ENCODE results near the gene MSI2.
"Not testable (repeated sequence)": the region's sequence is repeated elsewhere in the genome, so short reads cannot be mapped to it uniquely, and the experiment has no call there.

The MSI2 gene

DNA sequence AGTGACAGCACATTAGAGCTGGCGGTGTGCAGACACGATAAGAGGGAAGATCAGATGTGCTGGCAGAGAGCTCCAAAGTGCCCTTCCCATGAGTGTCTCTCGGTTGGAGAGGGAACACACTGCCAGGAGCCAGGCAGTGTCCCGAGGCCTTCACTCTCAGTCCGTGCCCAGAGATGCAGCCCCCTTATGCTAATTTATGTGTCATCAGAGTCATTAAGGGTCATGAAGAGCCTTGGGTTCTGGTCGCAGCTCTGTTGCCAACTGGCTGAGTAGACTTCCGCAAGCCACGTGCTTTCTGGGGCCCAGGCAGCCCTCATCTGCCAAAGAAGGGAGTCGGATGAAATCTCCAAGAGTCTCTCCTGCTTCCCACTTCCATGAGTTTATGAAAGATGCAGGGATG, 232.5 kb downstream of the MSI2 start:
- DNase-seq = no peak

DNA sequence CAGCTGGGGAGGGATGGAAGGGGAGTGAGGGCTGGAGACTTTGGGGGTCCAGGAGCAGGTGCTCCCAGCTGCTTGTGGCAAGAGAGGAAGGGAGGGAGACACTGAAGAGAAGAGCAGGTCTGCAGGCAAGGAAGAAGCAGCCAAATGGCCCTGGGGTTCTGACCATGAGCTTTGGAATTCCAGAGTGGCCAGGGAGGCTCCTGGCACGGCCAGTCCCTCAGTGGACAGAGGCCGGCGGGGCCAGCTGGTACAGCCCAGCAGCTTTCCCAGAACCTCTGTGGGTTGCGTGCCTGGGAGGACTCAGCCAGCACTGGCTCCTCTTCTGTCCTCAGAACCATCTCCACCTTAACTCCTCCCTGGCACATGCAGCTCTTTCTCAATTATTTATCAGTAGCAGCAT, 233.0 kb downstream of the MSI2 start:
- DNase-seq = no peak

DNA sequence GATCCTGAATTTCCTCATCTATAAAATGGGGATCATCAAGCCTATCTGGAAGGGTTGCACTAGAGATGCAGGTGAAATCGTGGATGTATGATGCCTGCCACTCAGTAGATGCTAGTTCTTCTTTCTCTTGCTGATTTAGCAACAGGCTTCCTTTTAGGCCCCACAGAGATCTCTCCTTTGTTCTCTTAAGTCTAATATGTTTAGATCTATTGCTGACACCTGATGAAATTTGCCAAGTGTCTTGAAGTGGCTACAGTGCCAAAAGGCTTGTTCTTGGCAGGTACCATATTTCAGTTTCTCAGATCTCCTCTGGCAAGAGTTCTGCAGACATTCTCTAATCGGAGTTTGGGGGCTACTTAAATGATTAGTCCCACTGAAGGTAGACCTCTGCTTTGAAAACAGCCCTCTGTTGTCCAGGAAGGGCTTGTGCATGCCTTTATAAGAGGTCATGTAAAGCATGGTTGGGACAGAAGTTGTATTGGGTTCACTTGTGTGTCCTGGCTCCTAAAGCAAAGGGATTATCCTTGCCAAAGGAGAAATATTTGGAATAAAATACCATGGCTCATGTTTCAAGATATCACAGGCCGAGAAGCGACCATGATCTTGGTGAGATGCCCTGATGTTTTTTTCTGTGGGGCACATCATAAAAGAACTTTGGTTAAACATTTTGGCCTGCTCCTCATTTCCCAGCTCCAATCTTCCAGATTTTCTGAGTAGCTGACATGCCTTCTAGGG, 234.0 kb downstream of the MSI2 start:
- DNase-seq = no peak

DNA sequence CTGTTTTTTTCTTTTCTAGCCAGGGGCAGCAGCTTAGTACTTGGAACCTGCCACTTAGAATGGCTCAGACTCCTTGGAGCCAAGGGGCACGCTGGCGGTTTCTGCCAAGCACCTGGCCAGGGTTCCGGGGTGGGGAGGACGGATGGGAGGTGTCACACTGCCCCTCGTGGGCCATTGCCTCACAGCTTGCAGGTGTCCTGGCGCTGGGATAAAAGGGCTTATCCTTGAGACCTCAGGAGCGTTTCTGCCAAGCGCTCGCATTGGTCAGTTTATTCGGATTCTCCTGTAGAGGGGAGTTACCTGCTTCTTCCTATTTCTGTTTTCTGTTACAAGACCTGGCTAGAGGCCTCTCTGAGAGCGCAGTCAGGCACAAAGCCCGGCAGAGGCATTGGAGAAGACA, 234.6 kb downstream of the MSI2 start:
- DNase-seq = no peak

DNA sequence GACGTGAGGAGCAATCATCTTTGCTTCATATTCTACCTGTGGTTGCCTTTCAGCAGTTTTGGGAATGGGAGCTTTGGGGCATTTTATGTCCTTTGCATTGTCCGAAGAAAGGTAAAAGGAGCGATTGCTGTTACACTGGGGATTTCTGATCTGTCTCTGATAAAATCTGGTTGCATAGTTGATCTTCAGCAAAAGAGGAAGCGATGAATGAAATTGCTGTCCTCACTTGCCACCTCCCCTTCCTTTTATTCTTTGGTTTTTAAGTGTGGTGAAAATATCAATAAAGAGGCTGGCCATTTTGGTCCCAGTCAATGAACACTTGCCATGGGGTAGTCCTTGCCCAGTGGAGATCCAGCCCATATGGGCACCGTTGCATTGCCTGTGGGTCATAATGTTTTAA, 236.8 kb downstream of the MSI2 start:
- DNase-seq = no peak

DNA sequence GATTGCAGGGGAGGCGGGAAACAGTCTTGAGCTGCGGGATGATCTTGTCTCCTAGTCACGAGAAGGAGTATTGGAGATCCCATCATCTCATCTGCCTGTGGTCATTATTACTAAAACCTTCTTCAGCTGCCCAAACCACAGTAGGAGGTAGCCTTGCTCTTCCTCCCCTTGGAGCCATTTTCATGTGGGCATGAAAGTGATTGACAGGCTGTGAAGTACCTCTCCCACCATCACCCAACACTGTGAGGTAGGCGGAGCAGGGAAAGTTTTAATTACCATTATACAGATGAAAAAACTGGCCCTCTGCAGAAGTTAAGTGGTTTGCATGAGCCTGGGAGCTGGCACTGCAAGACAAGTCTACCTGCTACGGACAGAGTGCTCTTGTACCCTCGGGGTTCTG, 237.3 kb downstream of the MSI2 start:
- no peak for DNase-seq

DNA sequence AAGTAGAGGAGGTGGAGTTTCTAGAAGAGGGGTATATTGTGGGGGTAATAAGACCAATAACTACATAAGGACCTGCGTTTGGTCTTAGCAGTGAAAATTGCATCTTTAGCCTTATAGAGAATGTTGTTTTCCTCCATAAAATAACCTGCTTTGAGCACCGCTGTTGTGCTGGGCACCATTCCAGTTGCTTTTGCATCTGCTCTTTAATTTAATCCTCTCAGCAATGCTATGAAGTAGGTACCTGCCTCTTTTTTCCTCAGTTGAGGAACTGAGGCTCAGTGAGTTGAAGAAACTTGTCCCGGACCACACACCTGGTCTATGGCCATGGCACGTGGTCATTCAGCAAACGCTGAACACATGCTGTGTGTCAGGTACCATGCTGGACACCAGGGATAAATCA, 238.1 kb downstream of the MSI2 start:
- DNase-seq = no peak

DNA sequence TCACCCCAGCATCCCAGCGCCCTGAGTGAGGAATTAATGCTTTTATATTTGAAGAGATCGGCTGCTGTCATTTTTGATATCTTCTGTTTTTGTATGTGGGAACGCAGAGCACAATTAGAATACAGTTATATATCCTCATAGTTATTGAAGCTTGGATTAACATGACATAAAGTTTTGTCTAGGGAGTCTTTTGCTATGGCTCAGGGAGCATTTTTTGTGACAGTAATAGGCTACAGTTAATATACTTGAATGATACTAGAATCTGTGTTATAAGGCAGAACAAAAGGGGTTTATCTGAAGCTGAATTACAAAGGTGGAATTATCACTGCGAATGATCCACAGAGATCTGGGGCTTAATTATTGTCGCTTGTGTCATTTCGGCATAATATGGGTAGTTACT, 239.4 kb downstream of the MSI2 start:
- no peak for DNase-seq

DNA sequence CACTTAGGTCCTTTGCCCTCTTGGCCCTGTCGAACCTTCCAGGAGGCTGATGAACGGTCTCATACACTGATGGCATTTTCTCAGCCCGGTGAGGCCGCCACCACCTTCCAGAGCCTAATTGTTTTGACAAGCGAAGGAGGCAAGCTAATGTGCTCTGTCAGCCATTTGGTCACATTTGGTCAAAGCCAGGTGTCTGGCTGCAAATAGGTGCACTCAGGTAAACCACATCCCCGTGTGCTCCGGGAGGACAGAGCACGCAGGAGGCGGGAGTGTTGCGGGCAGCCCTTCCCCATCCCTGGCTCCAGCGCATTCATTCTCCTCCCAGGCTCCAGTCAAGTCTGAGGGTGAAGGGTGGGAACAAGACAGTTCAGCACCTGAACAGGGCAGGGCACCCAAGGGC, 240.1 kb downstream of the MSI2 start:
- no peak for DNase-seq

DNA sequence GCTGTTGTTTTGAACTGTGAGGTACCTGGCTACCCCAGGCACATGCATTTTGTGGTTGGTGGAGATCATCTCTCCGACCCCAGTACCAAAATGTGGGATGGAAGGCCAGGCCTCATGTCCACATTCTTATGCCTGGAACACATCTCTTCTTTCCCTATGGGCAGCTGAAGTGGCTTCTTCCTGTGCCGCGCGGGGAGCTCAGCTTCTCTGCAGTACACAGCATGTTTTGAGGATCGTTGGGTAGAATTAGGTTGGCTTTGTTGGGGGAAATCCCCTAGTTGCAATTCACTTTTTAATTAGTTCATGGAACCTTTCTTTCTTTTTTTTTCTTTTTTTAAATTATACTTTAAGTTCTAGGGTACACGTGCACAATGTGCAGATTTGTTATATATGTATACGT, 242.1 kb downstream of the MSI2 start:
- no peak for DNase-seq

DNA sequence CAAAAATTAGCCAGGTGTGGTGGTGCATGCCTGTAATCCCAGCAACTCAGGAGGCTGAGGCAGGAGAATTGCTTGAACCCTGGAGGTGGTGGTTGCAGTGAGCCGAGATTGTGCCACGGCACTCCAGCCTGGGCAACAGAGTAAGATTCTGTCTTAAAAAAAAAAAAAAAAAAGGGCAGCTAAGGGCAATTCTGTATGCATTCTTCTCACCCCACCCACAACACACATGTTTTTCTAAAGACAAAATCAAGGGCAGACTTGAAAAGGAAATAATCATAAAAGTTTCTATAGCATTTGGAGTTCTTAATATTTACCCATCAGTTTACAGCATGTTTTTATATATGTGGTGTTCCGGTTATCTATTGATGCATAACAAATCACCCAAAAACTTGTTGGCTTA, 242.9 kb downstream of the MSI2 start:
- DNase-seq = not testable (repeated sequence)

DNA sequence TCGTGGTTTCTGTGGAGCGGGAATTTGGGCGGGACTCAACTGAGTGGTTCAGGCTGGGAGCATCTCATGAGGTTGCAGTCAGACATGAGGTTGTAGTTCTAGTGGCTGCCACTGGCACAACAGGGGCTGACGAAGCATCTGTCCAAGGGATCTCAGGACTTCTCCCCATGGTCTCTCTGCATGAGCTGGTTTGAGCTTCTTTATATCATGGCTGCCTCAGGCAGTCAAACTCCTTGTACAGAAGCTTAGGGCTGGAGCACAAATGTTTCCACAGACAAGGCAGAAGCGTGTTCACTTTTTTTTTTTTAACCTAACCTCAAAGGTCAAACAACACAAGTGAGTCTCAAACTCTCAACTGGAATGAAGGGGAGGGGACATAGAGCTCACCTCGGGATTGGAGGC, 243.3 kb downstream of the MSI2 start:
- no peak for DNase-seq

DNA sequence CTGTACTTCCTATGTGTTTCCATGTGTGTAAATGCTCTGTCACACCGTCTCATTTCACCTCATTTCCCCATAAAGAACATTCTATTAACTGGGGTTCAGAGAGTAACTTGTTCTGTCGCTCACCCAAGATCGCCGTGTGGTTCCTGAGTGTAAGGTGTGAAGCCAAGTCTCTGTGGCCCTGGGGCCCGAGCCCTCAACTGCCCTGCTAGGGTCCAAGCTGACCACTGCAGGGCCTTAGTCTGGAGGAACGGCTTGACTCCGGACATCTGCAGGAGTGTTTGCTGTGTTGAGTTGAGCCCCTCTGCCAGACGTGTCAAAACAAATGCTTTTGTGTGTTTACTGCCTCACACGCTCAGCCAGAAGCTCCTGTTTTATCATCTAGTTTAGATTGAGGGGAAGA, 244.7 kb downstream of the MSI2 start:
- DNase-seq = no peak

DNA sequence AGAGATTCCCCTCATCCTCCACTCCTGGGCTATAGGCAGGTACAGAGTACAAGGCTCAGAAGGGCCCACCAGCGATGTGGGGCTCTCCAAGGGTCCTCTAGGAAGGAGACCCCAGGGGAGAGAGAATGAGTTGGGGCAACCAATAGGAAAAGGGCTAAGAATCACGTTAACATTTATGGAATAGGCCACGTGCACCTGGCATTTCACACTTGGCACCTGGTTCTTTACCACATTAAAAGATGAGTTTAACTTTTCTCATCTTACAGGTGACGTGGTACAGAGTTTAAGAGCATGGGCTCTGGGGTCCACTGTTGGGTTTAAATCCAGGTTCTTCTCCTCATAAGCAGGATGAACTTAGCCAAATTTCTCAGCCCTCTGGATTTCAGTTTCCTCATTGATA, 245.7 kb downstream of the MSI2 start:
- DNase-seq = no peak

DNA sequence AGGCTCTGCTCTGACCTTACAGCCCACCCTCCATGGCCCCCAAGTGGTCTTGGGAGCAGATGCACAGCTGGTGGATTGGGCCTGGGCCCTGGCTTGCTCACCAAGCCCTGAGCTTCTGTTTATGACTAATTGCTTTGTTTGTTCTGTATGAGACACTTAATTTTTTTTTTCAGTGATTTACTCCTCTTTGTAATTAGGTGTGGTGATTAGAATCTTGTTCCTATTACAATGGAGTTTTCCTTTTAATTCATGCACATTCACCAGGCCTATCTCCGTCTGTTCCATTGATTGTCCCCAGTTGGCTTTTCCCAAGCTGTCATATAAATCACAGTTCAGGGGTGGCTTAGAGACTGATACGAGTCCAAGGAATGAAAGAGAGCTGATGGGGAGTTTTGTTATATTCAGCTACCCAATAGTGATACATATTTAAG, 246.5 kb downstream of the MSI2 start:
- no peak for DNase-seq

DNA sequence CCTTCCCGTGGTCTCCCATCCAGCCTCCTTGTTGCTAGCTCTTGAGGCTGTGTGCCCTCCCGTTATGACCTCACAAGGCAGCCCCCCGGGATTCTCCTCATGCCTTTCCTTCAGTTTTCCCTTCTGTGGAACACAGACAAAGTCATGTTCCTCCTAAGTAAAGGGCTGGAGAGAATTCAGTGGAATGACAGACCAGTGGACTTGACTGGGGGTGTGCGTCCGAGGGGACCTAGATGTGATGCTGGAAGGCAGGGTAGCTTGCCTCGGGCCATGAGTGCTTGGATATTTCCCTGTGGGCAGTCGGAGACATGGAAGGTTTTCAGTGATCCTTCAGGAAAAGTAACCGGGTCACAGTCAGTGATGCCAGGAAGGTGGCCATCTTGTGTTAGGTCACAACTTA, 247.9 kb downstream of the MSI2 start:
- DNase-seq = no peak

DNA sequence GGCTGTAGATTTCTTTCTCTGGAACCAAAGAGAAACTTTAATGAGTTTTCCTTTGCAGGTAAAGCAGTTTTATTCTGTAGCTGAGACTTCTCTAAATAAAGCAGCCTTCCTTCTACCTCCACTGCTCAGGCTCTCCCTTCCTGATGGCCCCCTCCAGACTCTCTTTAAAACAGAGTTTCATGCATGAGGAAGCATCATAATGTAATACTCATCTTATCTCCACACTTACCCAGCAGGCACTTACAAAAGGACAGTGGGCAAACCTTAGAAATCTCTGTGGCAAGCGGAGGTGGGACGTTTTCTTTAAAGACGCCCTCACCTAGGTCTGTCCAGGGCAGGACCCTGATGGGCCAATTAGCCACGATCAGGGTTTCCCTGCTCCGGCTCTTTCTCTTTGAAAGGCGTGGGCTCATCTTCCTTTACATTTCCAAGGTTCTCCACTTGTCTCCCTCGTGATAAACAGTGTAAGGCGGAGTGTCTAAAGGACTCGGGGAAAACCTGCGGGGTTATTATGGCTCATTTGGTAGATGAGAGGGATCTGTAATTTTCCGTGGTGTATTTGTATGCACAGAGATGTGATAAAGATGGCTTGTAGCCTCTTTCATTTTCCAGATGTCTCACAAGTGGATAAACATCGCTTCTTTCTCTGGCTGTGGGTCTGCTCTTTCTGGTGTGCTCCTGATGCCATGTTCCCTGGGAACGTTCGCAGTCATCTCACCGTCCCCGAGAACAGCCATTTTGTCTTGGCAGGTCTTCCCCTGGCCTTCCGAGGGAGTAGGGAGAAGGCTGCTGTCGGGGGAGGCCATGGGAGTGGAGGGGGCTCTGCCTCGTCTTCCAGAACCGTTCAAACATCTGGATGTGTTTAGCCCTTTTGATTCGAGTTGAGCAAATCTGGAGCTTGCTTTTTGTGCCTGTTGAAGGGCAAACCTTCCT, 249.8 kb downstream of the MSI2 start:
- DNase-seq = no peak

DNA sequence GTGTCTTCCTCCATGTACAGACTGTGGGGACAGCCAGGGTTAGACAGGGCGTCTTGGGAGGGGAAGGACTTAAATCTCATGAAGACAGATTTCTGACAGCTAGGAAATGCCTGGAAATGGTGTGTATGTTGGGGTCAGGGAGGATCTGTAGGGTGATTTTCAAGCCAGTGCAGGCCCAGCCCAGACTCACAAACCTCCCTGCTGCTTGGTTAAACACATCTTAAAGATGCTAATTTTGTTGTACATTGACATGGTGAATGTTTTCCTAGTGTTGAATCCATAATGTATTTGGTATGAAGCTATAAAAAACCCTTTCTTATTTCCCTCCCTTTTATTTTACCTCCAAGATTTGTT, 250.4 kb downstream of the MSI2 start:
- DNase-seq = no peak

DNA sequence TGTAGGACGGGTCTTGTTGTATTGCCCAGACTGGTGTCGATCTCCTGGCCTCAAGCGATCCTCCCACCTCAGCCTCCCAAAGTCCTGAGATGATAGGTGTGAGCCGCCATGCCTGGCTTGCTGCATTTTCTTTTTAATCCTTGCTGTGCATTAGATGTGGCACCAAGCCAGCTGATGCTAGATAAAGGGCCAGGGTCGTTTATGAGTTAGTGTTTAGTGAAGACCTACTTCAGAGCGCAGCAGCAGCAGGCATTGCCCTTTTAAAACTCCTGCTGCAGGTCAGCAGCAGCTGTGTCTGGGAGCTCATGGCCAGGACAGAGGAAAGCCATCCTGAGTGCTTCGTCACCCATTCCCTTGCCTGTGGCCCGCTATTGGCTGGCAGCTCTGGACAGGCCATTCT, 251.5 kb downstream of the MSI2 start:
- DNase-seq = no peak

DNA sequence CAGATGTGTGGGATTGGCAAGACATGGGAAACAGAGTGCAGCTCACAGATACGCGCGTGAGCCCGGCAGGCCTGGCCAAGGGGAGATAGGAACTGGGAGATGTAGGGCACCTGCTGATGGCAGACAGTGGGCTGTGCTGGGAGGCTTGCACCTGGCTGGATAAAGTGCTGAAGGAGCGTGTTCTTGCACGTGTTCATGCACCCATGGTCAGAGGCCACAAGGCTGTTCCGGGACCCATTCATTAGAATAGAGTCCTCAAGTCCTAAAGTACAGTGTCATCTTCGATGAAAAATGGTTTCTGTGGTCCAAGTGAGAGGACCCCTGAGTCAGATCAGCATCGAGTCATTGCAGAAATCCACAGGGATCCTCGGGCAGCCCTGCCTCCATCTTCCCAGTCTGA, 252.3 kb downstream of the MSI2 start:
- DNase-seq = no peak

DNA sequence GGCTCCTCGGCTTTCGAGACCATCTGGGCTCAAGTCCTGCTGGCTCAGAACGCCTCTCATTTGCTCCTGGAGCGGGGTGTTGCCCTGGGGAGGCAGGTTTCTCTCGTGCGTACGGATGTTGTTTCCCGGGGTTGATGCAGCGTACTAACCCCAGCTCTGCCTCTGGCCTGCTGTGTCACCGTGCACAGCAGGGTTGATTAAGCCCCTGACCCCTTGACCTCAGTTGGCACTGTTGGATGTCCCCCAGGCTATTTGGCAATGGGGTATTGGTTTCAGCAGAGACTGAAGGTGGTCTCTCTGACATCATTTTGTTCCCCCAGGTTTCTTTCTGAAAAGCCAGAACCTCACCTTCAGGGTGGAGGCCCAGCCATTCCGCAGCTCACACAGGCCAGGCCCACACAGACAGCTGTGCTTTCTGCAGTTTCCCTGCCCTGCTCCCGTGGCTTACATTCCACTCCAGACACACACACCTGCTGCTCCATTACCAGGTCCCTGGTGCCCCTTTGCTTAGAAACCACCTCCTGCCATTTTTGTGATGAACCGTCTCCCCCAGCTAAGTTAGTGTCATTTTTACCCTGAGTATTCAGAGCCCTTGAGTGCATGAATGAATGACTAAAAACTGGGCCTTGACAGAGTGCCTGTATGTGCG, 255.3 kb downstream of the MSI2 start:
- no peak for DNase-seq

DNA sequence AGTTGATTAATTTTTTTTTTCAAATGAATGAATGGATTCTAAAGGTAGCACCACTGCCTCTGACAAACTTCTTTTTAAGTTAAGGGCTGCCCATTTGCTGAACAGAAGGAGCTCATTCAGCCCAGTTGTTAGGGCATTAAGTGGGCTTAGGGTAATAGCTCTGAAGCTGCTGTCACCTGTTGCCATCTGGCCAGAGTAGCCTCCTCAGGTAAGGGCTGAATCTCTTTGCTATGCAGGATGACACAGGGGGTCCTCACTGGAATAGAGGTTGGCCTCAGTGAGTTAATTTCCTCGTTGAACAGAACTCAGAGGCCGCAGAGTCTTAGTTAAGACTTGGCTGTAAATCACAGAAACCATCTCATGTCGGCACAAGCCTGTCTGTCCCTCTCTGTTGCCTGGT, 255.9 kb downstream of the MSI2 start:
- DNase-seq = no peak

DNA sequence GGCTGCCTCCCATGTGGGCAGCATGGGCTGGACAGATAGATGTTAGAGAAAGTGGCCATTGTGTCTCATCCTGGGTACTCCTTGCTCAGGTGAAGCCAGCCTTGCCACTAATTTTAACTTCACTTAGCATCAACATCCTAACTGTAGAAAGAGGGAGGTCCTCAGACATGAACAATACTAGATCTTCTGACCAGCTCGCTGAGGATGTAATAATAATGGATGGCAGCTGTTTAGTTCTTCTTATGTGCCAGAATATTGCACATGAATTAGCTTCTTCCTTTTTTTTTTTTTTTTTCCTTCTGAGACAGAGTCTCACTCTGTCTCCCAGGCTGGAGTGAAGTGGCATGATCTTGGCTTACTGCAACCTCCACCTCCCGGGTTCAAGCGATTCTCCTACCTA, 256.4 kb downstream of the MSI2 start:
- DNase-seq = no peak

DNA sequence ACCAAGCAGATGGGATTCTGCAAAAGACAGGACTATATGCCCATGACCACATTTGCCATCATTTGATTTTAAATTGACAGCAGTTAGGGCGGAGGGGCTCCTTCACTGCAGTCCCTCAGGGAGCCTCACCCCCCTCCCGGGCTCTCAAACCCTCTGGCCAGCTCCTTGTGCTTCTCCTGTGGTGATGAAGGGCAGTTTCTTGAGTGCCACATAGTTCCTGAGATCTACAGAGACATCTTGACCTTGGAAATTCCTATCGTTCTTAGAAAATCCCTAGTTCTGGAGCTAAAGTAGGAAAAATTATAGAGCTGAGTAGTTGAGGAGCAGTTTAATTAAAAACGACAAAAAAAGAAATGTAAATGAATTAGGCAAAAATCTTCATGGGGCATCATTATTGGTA, 257.2 kb downstream of the MSI2 start:
- DNase-seq = no peak

Measured in CD4-positive, alpha-beta T cell treated with Interleukin-6 for 4 hours (primary cell).